Spleen (tissue), 7 donors: ENCODE data around the gene DUSP5.

Experiments
- POLR2A ChIP-seq, 3 donors: fragments of 450-650 bp; IDR thresholded peaks; one replicate each; pipeline ENCODE4 v1.5.1; 2017; ENCODE audit warnings: antibody characterized with exemption in 3 of 3, mild to moderate bottlenecking in 1 of 3
- POLR2AphosphoS5 ChIP-seq, 3 donors: sonication (generic); formaldehyde crosslinking; IDR thresholded peaks; one replicate each; pipeline ENCODE4 v1.5.1; 2017; ENCODE audit warnings: antibody characterized with exemption in 3 of 3
- TF ChIP-seq, protein P1 (sequence below), 11 experiments: fragments of 200-600 bp in 7 of 11; fragments of 450-650 bp in 4 of 11; sonication (generic) in 4 of 11; IDR thresholded peaks in 8 of 11; conservative IDR thresholded peaks in 3 of 11; 1 replicate in 7 of 11; 2 replicates in 4 of 11; pipeline versions ENCODE4 v1.4.0 to v1.8.0; 2016 to 2021; ENCODE audit warnings: antibody characterized with exemption in 11 of 11, inconsistent platforms in 4 of 11, mild to moderate bottlenecking in 1 of 11
- donor health status: DM: no; HTN: no; CAD: no; lungs with moderate emphysema.
- donor health status: DM: no; HTN: no; CAD: no.
- donor health status: DM: no; HTN: no; CAD: no.

DNA sequence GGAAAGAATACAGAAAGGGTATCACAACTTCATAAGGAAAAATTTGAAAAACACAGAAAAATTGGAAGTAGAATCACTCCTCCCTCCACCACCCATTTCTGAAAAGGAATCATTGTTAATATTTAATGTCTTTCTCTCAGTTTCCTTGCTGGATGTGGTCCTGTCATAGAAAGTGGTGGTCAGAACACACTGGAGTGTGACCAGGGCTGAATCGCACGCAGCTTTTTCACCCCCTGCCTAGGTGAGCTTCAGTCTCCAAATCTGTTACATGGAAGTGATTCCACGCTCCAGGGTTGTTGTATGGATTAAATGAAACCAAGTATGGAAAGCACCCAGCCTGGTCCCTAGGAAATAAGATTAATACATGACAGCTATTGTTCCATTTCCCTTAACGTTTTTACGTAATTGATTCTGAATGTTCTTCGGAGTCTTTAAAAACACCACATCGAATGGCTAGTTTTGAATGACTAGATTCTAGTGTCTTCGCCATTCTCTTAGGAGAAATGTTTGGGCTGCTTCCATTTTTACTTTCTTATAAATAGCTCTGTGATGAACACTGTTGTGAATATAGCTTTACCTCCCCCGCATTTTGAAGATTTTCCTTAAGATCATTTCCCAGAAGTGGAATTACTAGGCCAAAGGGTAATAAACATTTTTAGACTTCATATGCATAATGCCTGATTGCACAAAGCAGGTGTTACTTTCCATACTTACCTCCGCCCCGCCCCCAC lies 10.9 kb upstream of the DUSP5 start:
- TF ChIP-seq, protein P1, sequence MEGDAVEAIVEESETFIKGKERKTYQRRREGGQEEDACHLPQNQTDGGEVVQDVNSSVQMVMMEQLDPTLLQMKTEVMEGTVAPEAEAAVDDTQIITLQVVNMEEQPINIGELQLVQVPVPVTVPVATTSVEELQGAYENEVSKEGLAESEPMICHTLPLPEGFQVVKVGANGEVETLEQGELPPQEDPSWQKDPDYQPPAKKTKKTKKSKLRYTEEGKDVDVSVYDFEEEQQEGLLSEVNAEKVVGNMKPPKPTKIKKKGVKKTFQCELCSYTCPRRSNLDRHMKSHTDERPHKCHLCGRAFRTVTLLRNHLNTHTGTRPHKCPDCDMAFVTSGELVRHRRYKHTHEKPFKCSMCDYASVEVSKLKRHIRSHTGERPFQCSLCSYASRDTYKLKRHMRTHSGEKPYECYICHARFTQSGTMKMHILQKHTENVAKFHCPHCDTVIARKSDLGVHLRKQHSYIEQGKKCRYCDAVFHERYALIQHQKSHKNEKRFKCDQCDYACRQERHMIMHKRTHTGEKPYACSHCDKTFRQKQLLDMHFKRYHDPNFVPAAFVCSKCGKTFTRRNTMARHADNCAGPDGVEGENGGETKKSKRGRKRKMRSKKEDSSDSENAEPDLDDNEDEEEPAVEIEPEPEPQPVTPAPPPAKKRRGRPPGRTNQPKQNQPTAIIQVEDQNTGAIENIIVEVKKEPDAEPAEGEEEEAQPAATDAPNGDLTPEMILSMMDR (IDR thresholded peaks at IDR 0.05 in 8 of 11, conservative IDR thresholded peaks at IDR 0.05 in 3 of 11): no peak
- no peak for TF ChIP-seq POLR2A (IDR thresholded peaks at IDR 0.05)
- no peak for TF ChIP-seq POLR2AphosphoS5 (IDR thresholded peaks at IDR 0.05)
